ENCODE results near the gene HMX3. TPM values are rescaled to one million over a fixed set of nuclear protein-coding genes. Genes with fewer than 3 reads are reported as not detected.

Gene HMX3
- total RNA-seq, 2 experiments from 2014 or later, result 0.45 to 0.69 TPM

DNA sequence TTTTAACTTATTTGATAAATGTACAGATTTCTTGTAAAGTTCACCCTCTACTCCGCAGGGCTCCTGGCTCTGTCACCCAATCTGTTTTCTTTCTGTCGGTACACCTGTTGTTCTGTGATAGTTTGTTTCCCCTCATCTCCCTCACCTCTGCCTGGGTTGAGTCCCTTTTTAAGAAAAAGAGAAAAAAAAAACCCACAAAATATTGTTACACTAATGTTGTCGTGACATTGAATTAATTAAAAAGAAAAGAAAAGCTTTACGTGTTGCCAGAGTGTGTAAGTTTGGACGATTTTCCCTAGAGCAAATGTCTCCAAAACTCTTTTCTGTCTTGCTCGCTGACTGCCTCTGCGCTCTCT is 3.4 kb downstream of the HMX3 start:
- TF ChIP-seq, protein P1, sequence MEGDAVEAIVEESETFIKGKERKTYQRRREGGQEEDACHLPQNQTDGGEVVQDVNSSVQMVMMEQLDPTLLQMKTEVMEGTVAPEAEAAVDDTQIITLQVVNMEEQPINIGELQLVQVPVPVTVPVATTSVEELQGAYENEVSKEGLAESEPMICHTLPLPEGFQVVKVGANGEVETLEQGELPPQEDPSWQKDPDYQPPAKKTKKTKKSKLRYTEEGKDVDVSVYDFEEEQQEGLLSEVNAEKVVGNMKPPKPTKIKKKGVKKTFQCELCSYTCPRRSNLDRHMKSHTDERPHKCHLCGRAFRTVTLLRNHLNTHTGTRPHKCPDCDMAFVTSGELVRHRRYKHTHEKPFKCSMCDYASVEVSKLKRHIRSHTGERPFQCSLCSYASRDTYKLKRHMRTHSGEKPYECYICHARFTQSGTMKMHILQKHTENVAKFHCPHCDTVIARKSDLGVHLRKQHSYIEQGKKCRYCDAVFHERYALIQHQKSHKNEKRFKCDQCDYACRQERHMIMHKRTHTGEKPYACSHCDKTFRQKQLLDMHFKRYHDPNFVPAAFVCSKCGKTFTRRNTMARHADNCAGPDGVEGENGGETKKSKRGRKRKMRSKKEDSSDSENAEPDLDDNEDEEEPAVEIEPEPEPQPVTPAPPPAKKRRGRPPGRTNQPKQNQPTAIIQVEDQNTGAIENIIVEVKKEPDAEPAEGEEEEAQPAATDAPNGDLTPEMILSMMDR (IDR thresholded peaks at IDR 0.05), result no peak
- ChIA-PET CTCF (interaction anchor here (4.1 kb wide), 1 partner anchor 10 kb away, joined by 24 read pairs; the partner anchor contains the start of gene HMX2), POLR2A (interaction anchor here (1.0 to 1.2 kb wide), 2 partner anchors 13 to 15 kb away, joined by 3 read pairs; partner anchors contain the start of gene BUB3)
- Mint-ChIP-seq H3K4me1 (ENCODE audit: low read depth) (peaks cover 43% of the 10 kb centered on the region), H3K27me3 (peaks cover 79% of the 10 kb centered on the region), H3K9me3 (no peaks in the 10 kb centered on the region), H3K4me3 (no peak overlapping the region), H3K36me3 (ENCODE audit: low read depth) (no peaks in the 10 kb centered on the region), H3K27ac (no peak overlapping the region)
- DNase-seq (no peak), ATAC-seq (no peak)
- intact Hi-C loops (cut with micrococcal nuclease), result no loop called here

DNA sequence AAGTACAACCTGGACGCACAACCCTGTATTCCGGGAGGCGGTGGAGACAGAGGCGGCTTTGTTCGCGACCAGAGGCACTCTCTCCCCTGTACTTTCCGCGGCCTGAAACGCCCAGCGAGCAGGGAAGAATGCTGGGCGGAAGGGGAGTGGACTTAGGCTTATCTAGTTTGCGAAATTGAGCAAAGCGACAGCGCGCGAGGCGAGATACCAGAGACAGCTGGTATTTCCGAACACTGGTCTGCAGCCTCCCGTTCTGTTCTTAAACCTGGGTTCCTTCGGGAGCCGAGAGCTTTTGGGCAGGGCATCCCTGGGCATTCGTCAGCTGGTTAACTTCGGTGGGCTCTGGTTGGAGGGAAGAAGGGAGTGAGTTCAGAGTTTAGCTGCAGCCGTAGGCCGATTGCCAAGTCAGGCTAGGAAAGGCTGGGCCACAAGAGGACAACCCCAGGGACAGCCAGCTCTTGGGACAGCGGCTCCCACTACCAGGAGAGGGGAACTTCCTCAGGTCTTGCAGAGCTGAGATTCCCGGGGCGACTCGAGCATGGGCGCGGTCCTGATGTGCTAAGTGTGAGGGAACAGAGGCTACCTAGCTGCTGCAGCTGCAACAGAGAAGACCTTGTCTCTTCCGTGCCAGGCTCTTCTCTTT is 3.9 kb downstream of the HMX3 start:
- H3K4me3 Mint-ChIP-seq, result no peak overlapping the region
- DNase-seq (peak; percentile 15), ATAC-seq (no peak)
- H3K27ac Mint-ChIP-seq, result no peak overlapping the region
- H3K4me1 Mint-ChIP-seq (ENCODE audit: low read depth), result peaks cover 44% of the 10 kb centered on the region
- intact Hi-C loops (cut with micrococcal nuclease), result loop anchor here (5.0 kb wide), 1 partner anchor 243 kb away; no protein-coding TSS in a partner anchor
- CTCF ChIA-PET, result interaction anchor here (4.1 kb wide), 1 partner anchor 10 kb away, joined by 24 read pairs; the partner anchor contains the start of gene HMX2
- H3K27me3 Mint-ChIP-seq, result peaks cover 79% of the 10 kb centered on the region
- TF ChIP-seq, protein P1 (IDR thresholded peaks at IDR 0.05), result no peak
- H3K9me3 Mint-ChIP-seq, result no peaks in the 10 kb centered on the region
- H3K36me3 Mint-ChIP-seq (ENCODE audit: low read depth), result no peaks in the 10 kb centered on the region
- POLR2A ChIA-PET, result interaction anchor here (1.0 to 1.3 kb wide), 3 partner anchors 10 to 14 kb away, joined by 3 to 8 read pairs (median 3); partner anchors contain the start of gene BUB3

DNA sequence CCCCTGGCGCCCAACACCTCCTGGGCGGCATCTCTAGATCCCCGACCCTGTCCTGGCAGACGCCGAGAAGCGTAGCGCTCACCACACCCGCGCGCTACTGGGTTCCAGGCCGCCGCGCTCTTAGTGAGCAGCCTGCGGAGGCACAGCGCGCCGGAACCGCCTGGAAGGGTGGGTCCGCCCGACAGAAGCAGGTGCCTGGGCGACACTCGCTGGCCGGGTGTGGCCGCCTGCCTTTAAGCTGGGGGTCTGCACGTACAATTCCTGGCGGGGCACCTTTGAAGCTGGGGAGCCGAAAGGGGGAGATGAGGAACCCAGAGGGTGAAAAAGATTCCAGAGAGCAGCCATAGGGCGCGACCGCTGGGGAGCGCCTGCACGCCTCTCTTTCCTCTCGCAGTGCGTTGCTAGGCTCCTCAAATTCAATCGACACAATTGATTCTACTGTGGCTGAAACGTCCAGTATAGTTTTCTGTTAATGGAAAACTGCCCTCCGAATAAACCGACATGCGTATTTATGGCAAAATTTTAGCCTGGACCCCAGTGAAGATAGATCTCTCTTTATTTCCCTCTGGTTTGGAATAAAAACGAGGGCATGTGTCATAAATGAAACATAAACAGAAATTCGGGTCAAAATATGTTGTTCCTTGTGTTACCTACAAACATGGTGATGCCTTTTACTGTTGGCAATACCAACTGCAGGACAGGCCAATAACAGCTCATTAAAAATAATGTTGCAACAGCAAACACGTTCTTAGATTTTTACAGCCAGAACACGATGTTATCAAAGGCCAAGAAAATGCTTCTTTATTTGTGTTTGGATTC is 4.6 kb downstream of the HMX3 start:
- Mint-ChIP-seq H3K4me1 (ENCODE audit: low read depth) (peaks cover 51% of the 10 kb centered on the region), H3K36me3 (ENCODE audit: low read depth) (no peaks in the 10 kb centered on the region), H3K4me3 (peak overlapping the region; percentile 13), H3K27ac (no peak overlapping the region), H3K27me3 (peaks cover 83% of the 10 kb centered on the region), H3K9me3 (no peaks in the 10 kb centered on the region)
- CTCF ChIA-PET, result interaction anchor here (4.1 kb wide), 1 partner anchor 9 kb away, joined by 24 read pairs; the partner anchor contains the start of gene HMX2
- POLR2A ChIA-PET, result interaction anchor here (1.2 to 1.3 kb wide), 2 partner anchors 10 to 14 kb away, joined by 3 to 8 read pairs; partner anchors contain the start of gene BUB3
- TF ChIP-seq, protein P1 (IDR thresholded peaks at IDR 0.05), result no peak
- DNase-seq (peak; percentile 36), ATAC-seq (no peak)
- intact Hi-C loops (cut with micrococcal nuclease), result loop anchor here (5.0 kb wide), 1 partner anchor 242 kb away; no protein-coding TSS in a partner anchor

DNA sequence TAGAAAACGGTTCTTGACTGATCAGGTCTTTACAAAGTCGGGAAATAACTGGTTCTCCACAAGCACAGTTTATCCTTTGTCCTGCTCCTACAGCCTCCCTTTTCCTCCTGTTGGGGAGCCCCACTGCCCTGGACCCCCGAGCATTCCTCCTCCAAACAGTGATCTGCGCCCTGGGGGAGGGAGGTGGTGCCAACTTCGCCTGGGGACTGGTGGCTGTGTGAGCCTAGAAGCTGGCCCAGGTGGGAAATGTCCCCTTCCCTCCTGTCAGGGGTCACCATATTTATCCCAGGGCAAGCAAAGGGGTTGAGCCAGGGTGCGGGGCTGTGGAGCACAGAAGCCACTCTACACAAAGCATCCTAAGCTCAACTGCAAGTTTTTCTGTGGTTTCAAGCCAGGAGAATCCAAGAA is 5.2 kb downstream of the HMX3 start:
- Mint-ChIP-seq H3K36me3 (ENCODE audit: low read depth) (no peaks in the 10 kb centered on the region), H3K4me3 (no peak overlapping the region), H3K27ac (no peak overlapping the region), H3K4me1 (ENCODE audit: low read depth) (peaks cover 57% of the 10 kb centered on the region), H3K27me3 (peaks cover 89% of the 10 kb centered on the region), H3K9me3 (no peaks in the 10 kb centered on the region)
- POLR2A ChIA-PET, result interaction anchor here (0.5 kb wide), 1 partner anchor 13 kb away, joined by 3 read pairs; no protein-coding TSS in a partner anchor
- TF ChIP-seq, protein P1 (IDR thresholded peaks at IDR 0.05), result no peak
- DNase-seq (no peak), ATAC-seq (no peak)
- CTCF ChIA-PET, result interaction anchor here (4.1 kb wide), 1 partner anchor 8 kb away, joined by 24 read pairs; the partner anchor contains the start of gene HMX2
- intact Hi-C loops (cut with micrococcal nuclease), result loop anchor here (5.0 kb wide), 1 partner anchor 241 kb away; no protein-coding TSS in a partner anchor
